ENCODE results near the gene USPL1. TPM values are rescaled to one million over a fixed set of nuclear protein-coding genes. Genes with fewer than 3 reads are reported as not detected.

Gene USPL1
- total and polyA plus RNA-seq, 4 donors: 4.1 to 13.0 (median 8.2) TPM

DNA sequence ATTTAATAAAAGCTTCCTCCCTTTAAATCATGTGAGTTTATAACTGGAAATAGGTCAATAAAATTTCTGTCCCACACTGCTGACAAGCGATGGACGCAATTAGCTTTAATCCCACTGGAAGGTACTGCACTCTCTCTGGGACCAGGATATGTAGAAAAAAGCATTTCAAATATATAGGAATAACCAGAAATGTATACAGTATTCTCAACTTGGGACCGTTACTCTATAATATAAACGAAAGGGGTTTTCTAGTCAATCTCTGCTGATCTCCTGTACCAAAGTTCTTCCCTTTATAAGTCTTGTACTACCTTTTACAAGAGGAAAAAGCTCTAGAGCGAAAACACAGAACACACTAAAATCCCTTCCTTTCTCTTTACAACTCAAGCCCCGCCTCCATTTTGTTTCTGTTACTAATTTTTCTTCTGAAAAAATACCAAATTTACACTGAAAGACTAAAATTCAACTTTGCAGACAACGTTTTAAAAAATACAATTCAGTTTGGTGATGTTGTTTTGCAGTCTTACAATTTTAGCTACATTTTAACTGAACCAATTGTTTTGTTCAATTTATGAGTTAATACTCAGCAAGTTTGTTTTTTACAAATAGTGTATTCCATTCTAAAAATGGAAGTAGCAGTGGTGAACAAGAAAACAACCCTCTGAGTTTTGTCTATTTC, 1.7 kb upstream of the USPL1 start:
- Histone ChIP-seq H3K4me1 (ENCODE audit: control insufficient read depth in 4 of 4, insufficient read depth in 4 of 4, low read length in 3 of 4) (peaks cover 2 to 25% (median 12%) of the 10 kb centered on the region in 4 donors), H3K27me3 (ENCODE audit: control insufficient read depth in 4 of 4, insufficient read depth in 4 of 4, low read length in 3 of 4) (no peaks in the 10 kb centered on the region), H3K9ac (ENCODE audit: low read depth in 1 of 2, low read length in 2 of 2) (peak overlapping the region; percentile 100), H3K36me3 (ENCODE audit: control insufficient read depth in 4 of 4, insufficient read depth in 3 of 4, low read depth in 1 of 4, low read length in 3 of 4) (no peaks in the 10 kb centered on the region), H3K27ac (ENCODE audit: low read depth in 1 of 2, low read length in 2 of 2) (peak overlapping the region; percentile 100), H3K4me3 (ENCODE audit: low read depth in 1 of 3, low read length in 3 of 3) (peak overlapping the region; percentile 81 to 89 (median 88)), H3K9me3 (ENCODE audit: control insufficient read depth in 4 of 4, low read length in 3 of 4) (no peaks in the 10 kb centered on the region)
- peak in 1 of 2 donors; percentile 14 for TF ChIP-seq GABPA (IDR thresholded peaks at IDR 0.05 in 1 of 2, conservative IDR thresholded peaks at IDR 0.05 in 1 of 2)
- no peak for TF ChIP-seq JUND (IDR thresholded peaks at IDR 0.05)
- TF ChIP-seq, protein P1, sequence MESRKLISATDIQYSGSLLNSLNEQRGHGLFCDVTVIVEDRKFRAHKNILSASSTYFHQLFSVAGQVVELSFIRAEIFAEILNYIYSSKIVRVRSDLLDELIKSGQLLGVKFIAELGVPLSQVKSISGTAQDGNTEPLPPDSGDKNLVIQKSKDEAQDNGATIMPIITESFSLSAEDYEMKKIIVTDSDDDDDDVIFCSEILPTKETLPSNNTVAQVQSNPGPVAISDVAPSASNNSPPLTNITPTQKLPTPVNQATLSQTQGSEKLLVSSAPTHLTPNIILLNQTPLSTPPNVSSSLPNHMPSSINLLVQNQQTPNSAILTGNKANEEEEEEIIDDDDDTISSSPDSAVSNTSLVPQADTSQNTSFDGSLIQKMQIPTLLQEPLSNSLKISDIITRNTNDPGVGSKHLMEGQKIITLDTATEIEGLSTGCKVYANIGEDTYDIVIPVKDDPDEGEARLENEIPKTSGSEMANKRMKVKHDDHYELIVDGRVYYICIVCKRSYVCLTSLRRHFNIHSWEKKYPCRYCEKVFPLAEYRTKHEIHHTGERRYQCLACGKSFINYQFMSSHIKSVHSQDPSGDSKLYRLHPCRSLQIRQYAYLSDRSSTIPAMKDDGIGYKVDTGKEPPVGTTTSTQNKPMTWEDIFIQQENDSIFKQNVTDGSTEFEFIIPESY (IDR thresholded peaks at IDR 0.05): no peak
- no peak for TF ChIP-seq HNF4G (IDR thresholded peaks at IDR 0.05)
- no peak for TF ChIP-seq RAD21 (IDR thresholded peaks at IDR 0.05)
- TF ChIP-seq, protein P2, sequence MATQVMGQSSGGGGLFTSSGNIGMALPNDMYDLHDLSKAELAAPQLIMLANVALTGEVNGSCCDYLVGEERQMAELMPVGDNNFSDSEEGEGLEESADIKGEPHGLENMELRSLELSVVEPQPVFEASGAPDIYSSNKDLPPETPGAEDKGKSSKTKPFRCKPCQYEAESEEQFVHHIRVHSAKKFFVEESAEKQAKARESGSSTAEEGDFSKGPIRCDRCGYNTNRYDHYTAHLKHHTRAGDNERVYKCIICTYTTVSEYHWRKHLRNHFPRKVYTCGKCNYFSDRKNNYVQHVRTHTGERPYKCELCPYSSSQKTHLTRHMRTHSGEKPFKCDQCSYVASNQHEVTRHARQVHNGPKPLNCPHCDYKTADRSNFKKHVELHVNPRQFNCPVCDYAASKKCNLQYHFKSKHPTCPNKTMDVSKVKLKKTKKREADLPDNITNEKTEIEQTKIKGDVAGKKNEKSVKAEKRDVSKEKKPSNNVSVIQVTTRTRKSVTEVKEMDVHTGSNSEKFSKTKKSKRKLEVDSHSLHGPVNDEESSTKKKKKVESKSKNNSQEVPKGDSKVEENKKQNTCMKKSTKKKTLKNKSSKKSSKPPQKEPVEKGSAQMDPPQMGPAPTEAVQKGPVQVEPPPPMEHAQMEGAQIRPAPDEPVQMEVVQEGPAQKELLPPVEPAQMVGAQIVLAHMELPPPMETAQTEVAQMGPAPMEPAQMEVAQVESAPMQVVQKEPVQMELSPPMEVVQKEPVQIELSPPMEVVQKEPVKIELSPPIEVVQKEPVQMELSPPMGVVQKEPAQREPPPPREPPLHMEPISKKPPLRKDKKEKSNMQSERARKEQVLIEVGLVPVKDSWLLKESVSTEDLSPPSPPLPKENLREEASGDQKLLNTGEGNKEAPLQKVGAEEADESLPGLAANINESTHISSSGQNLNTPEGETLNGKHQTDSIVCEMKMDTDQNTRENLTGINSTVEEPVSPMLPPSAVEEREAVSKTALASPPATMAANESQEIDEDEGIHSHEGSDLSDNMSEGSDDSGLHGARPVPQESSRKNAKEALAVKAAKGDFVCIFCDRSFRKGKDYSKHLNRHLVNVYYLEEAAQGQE (IDR thresholded peaks at IDR 0.05): peak; percentile 22
- no peak for TF ChIP-seq FOXA2 (IDR thresholded peaks at IDR 0.05)
- TF ChIP-seq SP1 (IDR thresholded peaks at IDR 0.05): no peak
- TF ChIP-seq, protein P3, sequence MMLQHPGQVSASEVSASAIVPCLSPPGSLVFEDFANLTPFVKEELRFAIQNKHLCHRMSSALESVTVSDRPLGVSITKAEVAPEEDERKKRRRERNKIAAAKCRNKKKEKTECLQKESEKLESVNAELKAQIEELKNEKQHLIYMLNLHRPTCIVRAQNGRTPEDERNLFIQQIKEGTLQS (IDR thresholded peaks at IDR 0.05): no peak
- TF ChIP-seq TAF1 (conservative IDR thresholded peaks at IDR 0.05): no peak
- TF ChIP-seq, protein P4, sequence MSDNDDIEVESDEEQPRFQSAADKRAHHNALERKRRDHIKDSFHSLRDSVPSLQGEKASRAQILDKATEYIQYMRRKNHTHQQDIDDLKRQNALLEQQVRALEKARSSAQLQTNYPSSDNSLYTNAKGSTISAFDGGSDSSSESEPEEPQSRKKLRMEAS (IDR thresholded peaks at IDR 0.05): no peak
- TF ChIP-seq EGR1 (IDR thresholded peaks at IDR 0.05; ENCODE audit: low read depth in 2 of 2): no peak
- TF ChIP-seq FOXA1 (IDR thresholded peaks at IDR 0.05): no peak
- TF ChIP-seq, protein P5, sequence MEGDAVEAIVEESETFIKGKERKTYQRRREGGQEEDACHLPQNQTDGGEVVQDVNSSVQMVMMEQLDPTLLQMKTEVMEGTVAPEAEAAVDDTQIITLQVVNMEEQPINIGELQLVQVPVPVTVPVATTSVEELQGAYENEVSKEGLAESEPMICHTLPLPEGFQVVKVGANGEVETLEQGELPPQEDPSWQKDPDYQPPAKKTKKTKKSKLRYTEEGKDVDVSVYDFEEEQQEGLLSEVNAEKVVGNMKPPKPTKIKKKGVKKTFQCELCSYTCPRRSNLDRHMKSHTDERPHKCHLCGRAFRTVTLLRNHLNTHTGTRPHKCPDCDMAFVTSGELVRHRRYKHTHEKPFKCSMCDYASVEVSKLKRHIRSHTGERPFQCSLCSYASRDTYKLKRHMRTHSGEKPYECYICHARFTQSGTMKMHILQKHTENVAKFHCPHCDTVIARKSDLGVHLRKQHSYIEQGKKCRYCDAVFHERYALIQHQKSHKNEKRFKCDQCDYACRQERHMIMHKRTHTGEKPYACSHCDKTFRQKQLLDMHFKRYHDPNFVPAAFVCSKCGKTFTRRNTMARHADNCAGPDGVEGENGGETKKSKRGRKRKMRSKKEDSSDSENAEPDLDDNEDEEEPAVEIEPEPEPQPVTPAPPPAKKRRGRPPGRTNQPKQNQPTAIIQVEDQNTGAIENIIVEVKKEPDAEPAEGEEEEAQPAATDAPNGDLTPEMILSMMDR (IDR thresholded peaks at IDR 0.05; ENCODE audit: low read depth, low read length, missing input control): no peak
- TF ChIP-seq YY1 (IDR thresholded peaks at IDR 0.05): peak; percentile 98
- TF ChIP-seq RXRA (IDR thresholded peaks at IDR 0.05): no peak
- no peak for TF ChIP-seq HNF4A (conservative IDR thresholded peaks at IDR 0.05)
- TF ChIP-seq NR2F2 (IDR thresholded peaks at IDR 0.05): no peak
- WGBS: under 1% methylated on average over 7 of the region's 7 CpGs
- no peak for DNase-seq (ENCODE audit: low spot score)

All from liver (tissue), 9 donors.